ENCODE measurements around the gene HYOU1.
A peak's percentile ranks its signal among the peaks of the same experiment; 100 is the strongest.
"Not testable (repeated sequence)": the region's sequence is repeated elsewhere in the genome, so short reads cannot be mapped to it uniquely, and the experiment has no call there.

Gene HYOU1, protein sequence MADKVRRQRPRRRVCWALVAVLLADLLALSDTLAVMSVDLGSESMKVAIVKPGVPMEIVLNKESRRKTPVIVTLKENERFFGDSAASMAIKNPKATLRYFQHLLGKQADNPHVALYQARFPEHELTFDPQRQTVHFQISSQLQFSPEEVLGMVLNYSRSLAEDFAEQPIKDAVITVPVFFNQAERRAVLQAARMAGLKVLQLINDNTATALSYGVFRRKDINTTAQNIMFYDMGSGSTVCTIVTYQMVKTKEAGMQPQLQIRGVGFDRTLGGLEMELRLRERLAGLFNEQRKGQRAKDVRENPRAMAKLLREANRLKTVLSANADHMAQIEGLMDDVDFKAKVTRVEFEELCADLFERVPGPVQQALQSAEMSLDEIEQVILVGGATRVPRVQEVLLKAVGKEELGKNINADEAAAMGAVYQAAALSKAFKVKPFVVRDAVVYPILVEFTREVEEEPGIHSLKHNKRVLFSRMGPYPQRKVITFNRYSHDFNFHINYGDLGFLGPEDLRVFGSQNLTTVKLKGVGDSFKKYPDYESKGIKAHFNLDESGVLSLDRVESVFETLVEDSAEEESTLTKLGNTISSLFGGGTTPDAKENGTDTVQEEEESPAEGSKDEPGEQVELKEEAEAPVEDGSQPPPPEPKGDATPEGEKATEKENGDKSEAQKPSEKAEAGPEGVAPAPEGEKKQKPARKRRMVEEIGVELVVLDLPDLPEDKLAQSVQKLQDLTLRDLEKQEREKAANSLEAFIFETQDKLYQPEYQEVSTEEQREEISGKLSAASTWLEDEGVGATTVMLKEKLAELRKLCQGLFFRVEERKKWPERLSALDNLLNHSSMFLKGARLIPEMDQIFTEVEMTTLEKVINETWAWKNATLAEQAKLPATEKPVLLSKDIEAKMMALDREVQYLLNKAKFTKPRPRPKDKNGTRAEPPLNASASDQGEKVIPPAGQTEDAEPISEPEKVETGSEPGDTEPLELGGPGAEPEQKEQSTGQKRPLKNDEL

DNA sequence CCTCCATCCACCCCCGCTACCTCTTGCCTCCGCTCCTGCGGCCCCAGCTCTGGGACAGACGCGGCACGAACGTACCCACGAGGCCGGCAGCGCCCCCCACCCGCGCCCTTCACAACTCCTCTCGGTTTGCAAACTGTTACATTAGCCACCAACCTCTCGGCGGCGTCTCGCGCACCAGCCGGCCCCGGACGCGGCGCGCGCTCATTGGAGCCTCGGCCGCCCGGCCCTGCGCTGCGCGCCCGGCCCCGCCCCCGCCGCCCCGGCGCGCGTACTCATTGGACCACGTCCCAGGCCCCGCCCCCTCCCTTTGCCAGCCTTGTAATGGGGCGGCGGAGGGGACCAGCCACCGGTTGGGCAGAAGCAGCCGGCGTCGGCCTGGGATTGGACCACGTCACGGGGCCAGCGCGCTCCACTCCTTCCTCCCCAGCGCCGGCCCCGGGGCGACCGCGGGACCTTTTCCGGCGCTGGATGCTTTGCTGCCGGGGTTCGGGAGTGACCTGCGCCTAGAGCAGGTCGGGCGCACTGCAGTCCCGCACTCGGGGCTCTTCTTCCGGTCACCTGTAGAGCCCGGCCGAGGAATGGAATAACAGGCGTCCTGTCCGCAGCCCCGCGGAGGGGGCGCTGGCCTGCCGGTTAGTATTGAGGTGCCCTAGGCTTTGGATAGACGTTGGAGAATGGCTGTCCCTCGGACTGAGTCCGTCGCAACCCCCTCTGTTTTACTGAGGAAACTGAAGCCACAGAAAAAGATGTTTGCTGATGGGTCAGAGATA, at the start of gene HYOU1:
HYOU1 (minus strand) TSS at position 206 of the 770 bp plus-strand sequence. CDS start 1,045 bp downstream, outside the sequence.
- peak; percentile 94 for DNase-seq (ENCODE audit: low read depth)

DNA sequence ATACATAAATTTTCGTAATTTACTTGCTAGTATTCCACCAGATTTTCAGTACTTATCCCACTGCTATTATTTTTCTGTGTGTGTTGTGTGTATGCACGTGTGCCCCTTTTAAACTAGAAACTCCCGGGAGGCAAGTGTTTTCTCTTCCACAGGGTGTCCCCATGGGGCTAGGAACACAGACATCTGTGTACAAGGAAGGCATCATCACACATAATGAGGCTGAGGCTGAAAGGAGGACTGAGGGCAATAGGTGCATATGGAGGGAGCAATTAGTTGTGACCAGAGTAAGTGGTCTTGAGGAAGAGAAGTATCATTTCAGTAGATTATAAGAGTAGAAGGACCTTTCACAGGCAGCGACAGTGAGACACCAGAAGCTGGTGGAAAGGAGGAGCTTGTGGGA, 46.8 kb upstream of the HYOU1 start:
- no peak for DNase-seq (ENCODE audit: low read depth)

DNA sequence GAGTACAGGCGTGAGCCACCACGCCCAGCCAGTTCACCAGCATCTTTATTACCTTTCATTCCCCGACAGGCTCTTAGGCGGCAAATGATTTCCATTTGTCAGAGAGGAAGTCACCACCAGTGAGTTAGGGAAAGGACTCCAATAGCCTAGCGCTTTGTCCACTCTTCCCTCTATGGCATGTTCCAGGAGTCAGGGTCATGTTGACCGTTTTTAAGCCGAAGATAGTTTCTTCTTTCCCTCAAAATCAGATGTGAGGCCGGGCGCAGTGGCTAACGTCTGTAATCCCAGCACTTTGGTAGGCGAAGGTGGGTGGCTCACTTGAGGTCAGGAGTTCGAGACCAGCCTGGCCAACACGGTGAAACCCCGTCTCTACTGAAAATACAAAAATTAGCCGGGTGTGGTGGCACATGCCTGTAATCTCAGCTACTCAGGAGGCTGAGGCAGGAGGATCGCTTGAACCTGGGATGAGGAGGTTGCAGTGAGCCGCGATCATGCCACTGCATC, 46.2 kb upstream of the HYOU1 start:
- not testable (repeated sequence) for DNase-seq (ENCODE audit: low read depth)

DNA sequence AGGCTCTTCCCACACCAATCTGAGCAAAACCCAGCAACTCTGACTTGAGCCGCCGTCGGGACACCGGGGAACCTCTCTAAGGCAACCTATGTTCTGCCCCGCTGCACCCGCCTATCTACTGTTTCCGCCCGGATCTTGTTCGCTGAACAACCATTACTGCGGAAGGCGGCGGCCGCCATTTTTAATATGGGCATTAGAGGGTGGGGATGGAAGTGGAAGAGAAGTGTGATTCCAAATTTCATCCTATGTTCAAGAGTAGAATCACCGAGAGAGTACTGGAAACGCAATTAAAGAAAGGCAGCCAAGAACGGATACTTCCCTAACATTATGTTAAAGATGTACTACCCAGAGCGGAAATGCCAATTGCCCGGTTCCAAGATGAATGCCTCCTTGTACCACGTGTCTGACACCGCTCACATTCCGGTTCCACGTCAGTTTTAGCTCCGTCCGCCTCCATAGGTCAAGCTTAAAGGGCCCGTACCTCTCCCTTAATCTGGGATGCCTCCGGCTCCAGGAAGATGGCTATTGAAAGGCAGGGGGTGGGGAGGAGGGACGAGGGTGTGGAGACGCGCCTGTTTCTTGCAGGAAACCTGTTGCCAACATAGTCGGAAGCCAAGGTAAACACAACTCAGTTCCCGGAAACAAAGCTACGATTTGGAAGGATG, 44.9 kb upstream of the HYOU1 start, which contains the start of gene DPAGT1:
DPAGT1 (minus strand) TSS at position 95 of the 665 bp plus-strand sequence. CDS start 198 bp downstream, outside the sequence.
- no peak for DNase-seq (ENCODE audit: low read depth)

DNA sequence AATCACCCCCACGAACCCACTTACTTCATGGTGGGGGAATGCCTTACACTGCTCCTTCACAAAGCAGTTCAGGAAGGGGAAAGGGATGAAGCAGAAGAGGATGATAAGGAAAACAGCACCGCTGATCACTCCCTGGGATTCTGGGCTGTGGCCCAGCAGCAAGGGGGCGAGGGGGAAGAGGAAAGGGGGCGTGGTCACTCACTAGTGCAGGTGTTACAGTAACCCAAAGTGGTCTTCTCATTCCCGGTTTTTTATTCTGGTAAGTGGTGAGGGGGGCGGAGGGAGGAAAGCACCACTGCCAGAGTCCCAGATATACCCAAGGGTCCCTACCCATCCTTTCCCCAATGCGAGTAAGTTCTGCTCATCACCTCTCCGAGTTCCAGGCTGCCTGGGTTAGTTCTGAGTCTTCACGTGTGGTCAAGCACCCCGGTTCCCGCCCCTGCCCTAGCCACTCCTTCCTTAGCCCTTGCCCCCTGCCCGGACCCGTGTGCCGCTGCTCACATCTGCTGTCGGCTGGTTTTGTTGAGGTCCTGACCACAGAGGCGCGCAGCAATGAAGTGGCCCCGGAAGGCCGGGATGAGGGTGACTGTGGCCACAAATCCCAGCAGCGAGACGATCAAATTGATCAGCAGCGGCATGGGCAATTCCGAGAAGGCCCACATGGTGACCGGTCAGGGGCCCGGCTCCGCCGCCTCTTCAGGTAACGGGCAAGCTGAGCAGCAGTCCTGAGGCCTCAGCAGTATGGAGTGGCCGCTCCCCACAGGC, 44.2 kb upstream of the HYOU1 start:
- DNase-seq (ENCODE audit: low read depth), result no peak

DNA sequence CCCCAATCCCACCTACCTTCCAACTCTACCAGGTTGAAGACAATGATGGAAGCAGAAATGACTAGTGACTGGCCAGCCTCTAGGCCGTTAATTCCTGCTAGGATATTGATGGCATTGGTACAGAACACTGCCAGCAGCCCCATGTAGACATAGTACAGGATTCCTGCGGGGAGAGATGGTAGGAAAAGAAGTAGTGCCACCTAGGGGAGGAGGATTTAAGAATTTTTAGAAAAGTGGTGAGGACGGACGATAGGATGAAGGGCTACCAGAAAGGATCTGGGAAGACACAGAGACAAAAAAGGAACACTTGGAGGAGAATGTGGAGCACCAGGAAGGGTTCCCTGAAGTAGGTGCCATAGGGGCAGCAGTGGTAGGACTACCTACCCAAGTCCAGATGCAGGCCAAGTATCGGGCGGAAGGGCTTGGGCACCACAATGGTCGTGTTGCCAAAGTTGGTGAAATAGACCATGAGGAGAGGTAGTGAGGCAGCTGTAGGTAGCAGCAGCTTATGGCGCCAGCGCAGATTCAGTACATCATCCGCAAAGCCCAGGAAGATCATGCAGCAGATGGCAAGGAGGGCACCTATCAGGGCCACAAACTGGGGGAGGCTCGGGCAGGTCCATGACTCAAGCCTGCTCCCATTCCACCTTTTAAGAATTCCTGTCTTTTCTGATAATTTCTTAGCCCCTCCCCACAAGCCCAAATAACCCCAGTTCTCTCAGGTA, 43.4 kb upstream of the HYOU1 start:
- no peak for DNase-seq (ENCODE audit: low read depth)

DNA sequence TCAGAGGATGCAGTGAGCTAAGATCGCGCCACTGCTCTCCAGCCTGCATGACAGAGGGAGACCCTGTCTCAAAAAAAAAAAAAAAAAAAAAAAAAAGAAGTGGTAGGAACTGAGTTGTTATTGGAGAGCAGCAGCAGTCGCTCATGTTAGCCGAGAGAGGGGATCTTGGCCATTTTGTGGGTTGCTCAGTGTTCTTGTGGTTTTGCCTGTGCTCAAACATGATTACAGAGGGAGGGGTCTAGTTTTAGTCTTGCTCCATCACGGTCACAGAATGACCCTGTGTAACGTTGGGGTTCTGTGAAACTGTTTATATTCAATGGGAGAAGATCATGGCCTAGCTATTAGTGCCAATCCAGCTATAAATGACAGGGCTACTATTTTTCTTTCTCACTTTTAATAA, 42.7 kb upstream of the HYOU1 start:
- DNase-seq (ENCODE audit: low read depth), result no peak

DNA sequence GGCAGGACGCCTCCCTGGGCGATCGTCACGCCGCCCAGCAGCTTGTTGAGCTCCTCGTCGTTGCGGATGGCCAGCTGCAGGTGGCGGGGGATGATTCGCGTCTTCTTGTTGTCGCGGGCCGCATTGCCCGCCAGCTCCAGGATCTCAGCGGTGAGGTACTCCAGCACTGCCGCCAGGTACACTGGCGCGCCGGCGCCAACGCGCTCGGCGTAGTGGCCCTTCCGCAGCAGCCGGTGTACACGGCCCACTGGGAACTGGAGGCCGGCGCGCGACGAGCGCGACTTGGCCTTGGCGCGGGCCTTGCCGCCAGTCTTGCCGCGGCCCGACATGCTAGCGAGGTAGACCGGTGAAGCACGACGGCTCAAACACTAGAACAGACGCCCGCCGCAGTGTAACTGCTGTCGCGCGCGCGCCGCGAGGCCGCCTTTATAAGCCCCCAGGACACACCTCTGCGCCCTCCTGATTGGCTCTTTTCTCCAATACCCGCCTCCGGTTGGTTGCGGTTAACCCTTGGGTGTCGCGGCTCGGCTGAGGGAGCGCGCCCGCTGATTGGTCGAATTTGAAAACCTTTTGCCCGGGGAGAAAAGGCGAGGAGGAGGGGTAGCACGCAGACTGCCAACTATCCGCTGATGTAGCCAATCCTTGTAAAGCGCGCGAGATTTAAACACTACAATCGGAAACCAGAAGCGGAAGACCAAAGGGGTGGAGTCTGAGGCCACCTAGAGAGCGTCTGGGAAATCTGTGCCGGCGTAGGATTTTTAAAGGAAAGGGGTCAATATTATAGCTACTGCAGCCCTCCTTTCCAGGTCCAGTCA, 38.3 kb upstream of the HYOU1 start:
- peak; percentile 99 for DNase-seq (ENCODE audit: low read depth)

DNA sequence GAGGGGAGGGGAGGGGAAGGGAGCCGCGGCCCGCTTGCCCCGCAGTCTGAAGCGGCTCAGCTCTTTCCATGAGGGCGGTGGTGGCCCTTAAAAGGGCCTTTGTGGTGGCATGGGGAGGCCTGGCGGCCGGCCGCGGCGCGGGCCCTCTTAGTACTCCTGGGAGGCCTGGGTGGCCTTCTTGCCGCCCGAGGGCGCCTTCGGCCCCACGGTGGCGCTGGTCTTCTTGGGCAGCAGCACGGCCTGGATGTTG, 37.7 kb upstream of the HYOU1 start:
- DNase-seq (ENCODE audit: low read depth), result no peak

DNA sequence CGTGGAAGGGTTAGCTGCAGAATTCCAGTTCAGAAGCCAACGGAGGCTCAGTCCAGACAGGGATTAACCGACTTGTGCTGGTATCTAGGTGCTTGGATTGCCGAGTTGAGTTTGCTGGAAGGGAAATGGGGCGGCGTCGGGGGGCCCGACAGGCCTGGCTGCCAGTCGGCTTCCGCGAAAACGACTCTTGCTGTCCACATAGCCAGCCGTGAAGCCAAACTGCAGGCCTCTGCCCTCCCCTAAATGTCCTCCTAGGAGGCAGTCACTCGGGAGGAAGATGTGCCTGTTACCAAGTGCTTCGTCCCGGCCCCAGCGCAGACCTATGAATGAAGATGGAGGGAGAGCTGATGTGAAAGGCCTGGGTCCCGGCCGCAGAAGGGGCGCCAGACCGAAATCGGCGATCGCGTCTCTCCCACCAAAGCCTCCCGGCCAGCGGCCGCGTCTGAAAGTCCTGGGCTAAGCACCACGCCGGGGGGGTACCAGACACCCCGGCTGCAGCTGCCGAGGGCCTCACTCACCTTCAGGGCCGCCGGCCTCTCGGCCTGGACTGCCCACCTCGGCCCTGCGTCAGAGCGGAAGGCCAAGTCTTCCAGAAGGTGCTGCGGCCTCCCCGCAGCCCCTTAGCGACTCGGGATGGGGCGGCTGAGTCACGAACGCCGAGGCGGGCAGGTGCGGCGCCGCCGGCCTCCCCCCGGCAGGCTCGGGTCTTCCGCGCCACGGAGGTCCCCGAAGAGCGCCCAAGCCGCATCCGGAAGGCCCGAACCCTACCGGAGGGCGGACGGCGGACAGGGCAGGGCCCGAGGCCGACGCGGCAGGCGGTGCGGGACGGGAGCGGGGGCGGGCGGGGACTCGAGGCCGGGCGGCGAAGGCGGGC, 37.2 kb upstream of the HYOU1 start:
- no peak for DNase-seq (ENCODE audit: low read depth)

DNA sequence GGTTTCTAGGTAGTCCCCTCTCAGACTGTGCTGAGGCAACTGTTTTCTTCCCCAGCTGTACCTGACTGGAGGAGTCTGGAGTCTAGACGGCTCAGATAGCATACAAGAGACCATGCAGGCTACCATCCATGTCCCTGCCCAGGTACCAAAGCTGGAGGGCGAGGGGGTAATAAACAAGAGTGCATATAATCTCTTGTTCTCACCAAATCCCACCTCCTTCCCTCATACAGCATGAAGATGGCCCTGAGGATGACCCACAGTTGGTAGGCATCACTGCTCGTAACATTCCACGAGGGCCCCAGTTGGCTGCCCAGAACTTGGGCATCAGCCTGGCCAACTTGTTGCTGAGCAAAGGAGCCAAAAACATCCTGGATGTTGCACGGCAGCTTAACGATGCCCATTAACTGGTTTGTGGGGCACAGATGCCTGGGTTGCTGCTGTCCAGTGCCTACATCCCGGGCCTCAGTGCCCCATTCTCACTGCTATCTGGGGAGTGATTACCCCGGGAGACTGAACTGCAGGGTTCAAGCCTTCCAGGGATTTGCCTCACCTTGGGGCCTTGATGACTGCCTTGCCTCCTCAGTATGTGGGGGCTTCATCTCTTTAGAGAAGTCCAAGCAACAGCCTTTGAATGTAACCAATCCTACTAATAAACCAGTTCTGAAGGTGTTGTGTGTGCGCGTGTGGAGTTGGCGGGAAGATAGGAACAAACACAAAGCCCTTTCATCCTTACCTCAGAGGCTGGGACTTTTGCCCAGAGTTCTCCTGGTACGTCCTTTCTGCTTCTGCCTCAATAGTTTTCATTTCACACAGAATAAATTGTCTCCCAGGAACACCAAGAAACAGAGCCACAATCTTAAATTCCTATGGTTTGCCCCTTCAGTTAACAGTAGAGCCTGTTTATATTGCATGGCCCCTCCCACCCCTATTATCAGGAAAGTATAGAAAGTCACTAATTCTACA, 36.2 kb upstream of the HYOU1 start:
- no peak for DNase-seq (ENCODE audit: low read depth)

DNA sequence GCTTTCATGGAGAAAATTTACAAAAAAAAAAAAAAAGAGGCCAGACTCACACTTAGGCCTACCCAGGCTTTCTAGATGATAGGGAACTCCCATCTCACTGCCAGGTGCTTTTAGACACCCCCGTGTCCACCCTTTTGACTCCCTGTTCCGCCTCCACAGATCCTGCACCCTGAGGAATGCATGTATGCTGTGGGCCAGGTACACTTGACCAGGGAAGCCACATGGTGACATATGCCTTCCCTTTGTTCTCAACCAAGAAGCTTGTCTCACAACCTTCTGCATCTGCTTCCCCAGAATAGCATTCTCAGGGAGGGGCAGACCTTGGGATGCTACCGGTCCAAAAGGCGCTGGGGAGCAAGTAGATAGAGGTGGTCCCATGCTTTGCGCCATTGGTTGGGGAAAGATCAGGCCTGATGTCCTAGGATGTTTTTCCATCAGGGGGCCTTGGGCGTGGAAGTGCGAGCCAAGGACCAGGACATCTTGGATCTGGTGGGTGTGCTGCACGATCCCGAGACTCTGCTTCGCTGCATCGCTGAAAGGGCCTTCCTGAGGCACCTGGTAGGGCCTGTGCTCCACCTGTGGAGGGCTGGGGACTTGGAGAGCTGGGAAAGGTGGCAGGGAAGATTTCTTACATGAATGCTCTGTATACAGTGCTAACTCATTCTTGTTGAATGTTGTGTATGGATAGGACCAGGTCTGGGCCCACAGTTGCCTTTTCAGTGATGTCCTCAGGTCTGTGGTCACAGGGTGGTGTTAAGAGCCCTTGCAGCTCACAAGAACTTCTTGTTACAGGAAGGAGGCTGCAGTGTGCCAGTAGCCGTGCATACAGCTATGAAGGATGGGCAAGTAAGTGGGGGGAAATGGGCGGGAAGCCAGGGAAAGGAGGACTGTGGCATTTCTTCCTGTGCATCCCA, 35.2 kb upstream of the HYOU1 start:
- no peak for DNase-seq (ENCODE audit: low read depth)

DNA sequence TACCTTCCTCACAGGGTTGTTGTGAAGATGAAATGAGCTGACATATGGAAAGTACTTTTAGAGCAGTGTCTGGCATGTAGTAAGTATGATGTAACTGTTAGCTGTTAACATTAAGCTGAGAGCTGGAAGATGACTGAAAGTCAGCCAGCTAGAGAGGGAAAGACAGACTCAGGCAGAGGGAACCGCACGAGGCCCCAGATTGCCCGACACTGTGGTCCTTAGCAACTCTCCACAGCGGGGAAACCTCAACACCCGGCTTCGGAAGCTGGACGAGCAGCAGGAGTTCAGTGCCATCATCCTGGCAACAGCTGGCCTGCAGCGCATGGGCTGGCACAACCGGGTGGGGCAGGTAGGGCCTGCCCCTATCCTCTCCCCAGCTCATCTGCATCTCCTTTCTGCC, 34.2 kb upstream of the HYOU1 start:
- DNase-seq (ENCODE audit: low read depth), result no peak

DNA sequence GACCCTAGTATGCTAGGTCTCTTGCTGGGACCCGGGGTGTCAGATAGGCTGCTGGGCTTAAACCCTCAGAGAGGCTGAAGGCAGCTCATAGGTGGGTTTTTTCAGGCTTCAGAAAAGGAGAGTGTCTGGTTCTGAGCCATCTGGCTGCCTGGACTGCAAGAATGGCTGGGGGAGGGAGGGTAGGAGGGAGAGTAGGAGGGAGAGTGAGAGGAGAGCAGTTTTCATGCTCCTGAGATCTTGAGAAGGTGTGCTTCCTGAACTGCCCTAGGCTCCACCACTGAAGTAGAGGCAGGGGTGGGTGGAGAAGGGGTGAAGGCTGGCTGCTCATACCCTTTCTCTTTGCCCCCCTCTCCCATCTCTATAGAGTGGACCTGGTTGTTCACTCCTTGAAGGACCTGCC, 32.3 kb upstream of the HYOU1 start:
- DNase-seq (ENCODE audit: low read depth), result no peak

DNA sequence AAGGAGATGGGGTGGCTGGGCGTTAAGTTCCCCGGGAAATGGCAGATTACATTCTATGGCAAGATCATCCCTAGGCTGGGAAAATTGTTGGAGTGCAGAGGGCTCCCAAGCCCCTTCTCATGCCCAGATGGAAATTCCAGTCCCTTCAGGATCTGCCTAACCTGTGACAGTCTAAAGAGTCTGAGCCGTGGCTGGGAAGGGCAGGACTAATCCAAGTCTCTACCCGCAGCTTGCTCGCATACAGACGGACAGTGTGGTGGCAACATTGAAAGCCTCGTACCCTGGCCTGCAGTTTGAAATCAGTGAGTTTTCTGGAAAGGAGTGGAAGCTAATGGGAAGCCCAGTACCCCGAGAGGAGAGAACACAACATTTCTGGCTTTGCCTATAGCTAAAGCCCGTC, 31.4 kb upstream of the HYOU1 start:
- no peak for DNase-seq (ENCODE audit: low read depth)

DNA sequence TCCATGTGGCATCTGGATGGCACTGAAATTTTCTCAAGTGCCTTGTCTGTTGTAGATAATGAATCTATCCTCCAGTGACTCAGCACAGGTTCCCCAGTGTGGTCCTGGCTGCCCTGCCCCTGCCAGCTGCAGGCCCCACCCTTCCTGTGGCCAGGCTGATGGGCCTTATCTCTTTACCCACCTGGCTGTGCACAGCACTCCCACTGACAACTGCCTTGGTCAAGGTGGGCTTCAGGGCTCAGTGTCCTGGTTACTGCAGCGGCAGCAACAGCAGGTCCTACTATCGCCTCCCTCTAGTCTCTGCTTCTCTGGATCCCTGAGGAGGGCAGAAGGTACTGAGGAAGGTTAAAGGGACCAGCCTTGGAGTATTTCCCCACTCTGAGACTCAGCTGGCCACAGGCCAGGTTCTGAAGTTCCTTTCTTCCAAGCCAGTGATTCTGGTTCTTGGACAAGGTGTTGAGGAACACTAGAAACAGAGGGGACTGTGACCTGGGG, 30.8 kb upstream of the HYOU1 start:
- peak; percentile 98 for DNase-seq (ENCODE audit: low read depth)

Data from CMK (cell line).